Stimulated activated CD4-positive, alpha-beta T cell treated with anti-CD3 and anti-CD28 coated beads, Interleukin-15, amount 100 ng/mL, for 48 hours (primary cell): ENCODE measurements around the gene DESI2.

Experiments used
- DNase-seq, 2 donors: peaks; one replicate each; pipeline ENCODE4 v3.0.0-alpha.2; 2020; ENCODE audit warnings: low read depth in 2 of 2

DESI2 gene

GRCh38 chr1:244652623-244653438 is at the start of gene DESI2:
Gene DESI2 (plus strand): TSS chr1:244653126. CDS start chr1:244653314, 188 bp downstream.
- peak; percentile 96 to 97 for DNase-seq

GRCh38 chr1:244603498-244603897 is 49.4 kb upstream of the DESI2 start:
- no peak for DNase-seq

GRCh38 chr1:244605835-244606370 is 47.0 kb upstream of the DESI2 start:
- no peak for DNase-seq

GRCh38 chr1:244614113-244614836 is 38.7 kb upstream of the DESI2 start:
- no peak for DNase-seq

GRCh38 chr1:244614879-244615278 is 38.0 kb upstream of the DESI2 start:
- DNase-seq, result no peak

- DNase-seq, result no peak
Observed at GRCh38 chr1:244615301-244615700, 37.6 kb upstream of the DESI2 start.

GRCh38 chr1:244626709-244627108 is 26.2 kb upstream of the DESI2 start:
- DNase-seq, result no peak

- DNase-seq, result no peak
Observed at GRCh38 chr1:244628789-244629188, 24.1 kb upstream of the DESI2 start.

GRCh38 chr1:244633140-244633539 is 19.8 kb upstream of the DESI2 start:
- no peak for DNase-seq

GRCh38 chr1:244634546-244634945 is 18.4 kb upstream of the DESI2 start:
- no peak for DNase-seq

GRCh38 chr1:244636488-244637259 is 16.3 kb upstream of the DESI2 start:
- DNase-seq, result no peak

- DNase-seq, result no peak
Observed at GRCh38 chr1:244639561-244639960, 13.4 kb upstream of the DESI2 start.

- DNase-seq, result no peak
Observed at GRCh38 chr1:244640917-244641316, 12.0 kb upstream of the DESI2 start.

- no peak for DNase-seq
Observed at GRCh38 chr1:244642526-244642925, 10.4 kb upstream of the DESI2 start.

GRCh38 chr1:244642988-244643387 is 9.9 kb upstream of the DESI2 start:
- no peak for DNase-seq

GRCh38 chr1:244645414-244645813 is 7.5 kb upstream of the DESI2 start:
- no peak for DNase-seq

- no peak for DNase-seq
Observed at GRCh38 chr1:244645890-244646289, 7.0 kb upstream of the DESI2 start.

GRCh38 chr1:244647819-244648218 is 5.1 kb upstream of the DESI2 start:
- DNase-seq, result no peak

GRCh38 chr1:244651956-244652622 is 837 bp upstream of the DESI2 start:
- DNase-seq, result no peak

- DNase-seq, result no peak
Observed at GRCh38 chr1:244653439-244654107, 647 bp downstream of the DESI2 start.
